Fibroblast of mammary gland (primary cell): ENCODE results near the gene PRR30.

Experiments
- DNase-seq: peaks from one replicate; pipeline ENCODE4 v3.0.0-alpha.2; 2010; ENCODE audit warnings: low read depth
- H3K4me3 ChIP-seq: 2 replicates; pipeline ENCODE4 v1.5.1; 2011; ENCODE audit warnings: low read depth, mild to moderate bottlenecking, low read length, moderate library complexity; ENCODE audit not compliant: control insufficient read depth
- CTCF ChIP-seq: conservative IDR thresholded peaks from 2 replicates; pipeline ENCODE4 v1.5.1; 2011; ENCODE audit warnings: low read depth, low read length, inconsistent platforms; ENCODE audit not compliant: control insufficient read depth, insufficient read depth

PRR30 gene

GRCh38 chr2:27134781-27135477 lies 4.3 kb downstream of the PRR30 start:
- H3K4me3 ChIP-seq, result peak overlapping the region; percentile 15
- DNase-seq, result no peak
- TF ChIP-seq CTCF, result no peak

GRCh38 chr2:27133905-27134780 lies 5.1 kb downstream of the PRR30 start, which contains the start of gene PREB:
PREB (minus strand) TSS chr2:27134636; CDS start chr2:27134421, 215 bp downstream.
- TF ChIP-seq CTCF, result peak; percentile 40
- DNase-seq, result peak; percentile 92
- peak within 1 kb of the TSS; percentile 88 for H3K4me3 ChIP-seq

GRCh38 chr2:27133195-27133875 lies 5.9 kb downstream of the PRR30 start:
- H3K4me3 ChIP-seq, result peak overlapping the region; percentile 88
- no peak for DNase-seq
- no peak for TF ChIP-seq CTCF

- no peak overlapping the region for H3K4me3 ChIP-seq
- no peak for DNase-seq
- TF ChIP-seq CTCF, result no peak
Measured at GRCh38 chr2:27131429-27131828, 7.8 kb downstream of the PRR30 start.

- no peak for TF ChIP-seq CTCF
- DNase-seq, result no peak
- H3K4me3 ChIP-seq, result no peak overlapping the region
Measured at GRCh38 chr2:27130396-27130795, 8.8 kb downstream of the PRR30 start.

GRCh38 chr2:27128668-27129571 lies 10.3 kb downstream of the PRR30 start:
- TF ChIP-seq CTCF, result no peak
- no peak for DNase-seq
- no peak overlapping the region for H3K4me3 ChIP-seq
